H9 (cell line): ENCODE data around the gene APOBEC3B. TPM values are rescaled to one million over a fixed set of nuclear protein-coding genes. Genes with fewer than 3 reads are reported as not detected.

Source experiments
- DNase-seq: peaks from one replicate; pipeline ENCODE4 v3.0.0-alpha.2; 2017
- H2AFZ ChIP-seq: one replicate; pipeline ENCODE4 v1.6.1; 2013; ENCODE audit warnings: mild to moderate bottlenecking, low read length, control low read depth, moderate library complexity
- H2AK5ac ChIP-seq: 2 replicates; pipeline ENCODE4 v1.6.1; 2013; ENCODE audit warnings: low read length, control low read depth, mixed read lengths; ENCODE audit not compliant: insufficient read length
- H2BK120ac ChIP-seq: one replicate; pipeline ENCODE4 v1.6.1; 2013; ENCODE audit warnings: low read depth, mild to moderate bottlenecking, low read length, control low read depth, inconsistent platforms; ENCODE audit not compliant: poor library complexity, severe bottlenecking
- H2BK12ac ChIP-seq: 2 replicates; pipeline ENCODE4 v1.6.1; 2013; ENCODE audit warnings: low read length, control low read depth, mixed read lengths, low read depth; ENCODE audit not compliant: insufficient read length
- H2BK15ac ChIP-seq: 2 replicates; pipeline ENCODE4 v1.6.1; 2013; ENCODE audit warnings: low read depth, low read length, control low read depth
- H2BK20ac ChIP-seq: one replicate; pipeline ENCODE4 v1.6.1; 2013; ENCODE audit warnings: low read depth, mild to moderate bottlenecking, low read length, control low read depth, inconsistent platforms; ENCODE audit not compliant: poor library complexity, severe bottlenecking
- H2BK5ac ChIP-seq: 2 replicates; pipeline ENCODE4 v1.6.1; 2013; ENCODE audit warnings: low read length, control low read depth, mixed read lengths; ENCODE audit not compliant: insufficient read length
- H3K14ac ChIP-seq: 2 replicates; pipeline ENCODE4 v1.6.1; 2013; ENCODE audit warnings: low read length, control low read depth; ENCODE audit not compliant: insufficient read depth
- H3K18ac ChIP-seq: 2 replicates; pipeline ENCODE4 v1.6.1; 2013; ENCODE audit warnings: low read depth, mild to moderate bottlenecking, mixed read lengths, low read length, control low read depth; ENCODE audit not compliant: insufficient read length
- H3K23ac ChIP-seq: 2 replicates; pipeline ENCODE4 v1.6.1; 2013; ENCODE audit warnings: low read length, control low read depth, mixed read lengths, low read depth; ENCODE audit not compliant: insufficient read length
- H3K23me2 ChIP-seq: 2 replicates; pipeline ENCODE4 v1.6.1; 2013; ENCODE audit warnings: low read depth, mild to moderate bottlenecking, mixed read lengths, low read length, control low read depth; ENCODE audit not compliant: insufficient read length, poor library complexity, severe bottlenecking
- H3K27ac ChIP-seq: 2 replicates; pipeline ENCODE4 v1.5.1; 2013; ENCODE audit warnings: low read length, control low read depth, mixed read lengths, low read depth; ENCODE audit not compliant: insufficient read length
- H3K27me3 ChIP-seq: 2 replicates; pipeline ENCODE4 v1.6.1; 2013; ENCODE audit warnings: low read length, control low read depth, inconsistent platforms; ENCODE audit not compliant: insufficient read depth
- H3K4ac ChIP-seq: 2 replicates; pipeline ENCODE4 v1.6.1; 2013; ENCODE audit warnings: low read depth, mild to moderate bottlenecking, control low read depth, inconsistent platforms, low read length, moderate library complexity
- H3K4me1 ChIP-seq: 2 replicates; pipeline ENCODE4 v1.6.1; 2013; ENCODE audit warnings: low read length, control low read depth, inconsistent platforms; ENCODE audit not compliant: insufficient read depth
- H3K4me2 ChIP-seq: 2 replicates; pipeline ENCODE4 v1.6.1; 2013; ENCODE audit warnings: low read length, control low read depth, mixed read lengths; ENCODE audit not compliant: insufficient read length, insufficient read depth
- H3K56ac ChIP-seq: 2 replicates; pipeline ENCODE4 v1.6.1; 2013; ENCODE audit warnings: low read depth, mild to moderate bottlenecking, mixed read lengths, low read length, control low read depth; ENCODE audit not compliant: insufficient read length
- H3K79me1 ChIP-seq: 2 replicates; pipeline ENCODE4 v1.6.1; 2013; ENCODE audit warnings: low read depth, mild to moderate bottlenecking, moderate library complexity, low read length, control low read depth, inconsistent platforms; ENCODE audit not compliant: insufficient read depth, poor library complexity, severe bottlenecking
- H3K79me2 ChIP-seq: 2 replicates; pipeline ENCODE4 v1.6.1; 2013; ENCODE audit warnings: low read length, control low read depth, inconsistent platforms; ENCODE audit not compliant: insufficient read depth
- H3K9ac ChIP-seq: 2 replicates; pipeline ENCODE4 v1.6.1; 2013; ENCODE audit warnings: low read length, control low read depth, mixed read lengths; ENCODE audit not compliant: insufficient read length; ENCODE audit errors: extremely low read depth
- H3K9me3 ChIP-seq: one replicate; pipeline ENCODE4 v1.6.1; 2013; ENCODE audit warnings: low read depth, low read length, inconsistent platforms; ENCODE audit not compliant: control insufficient read depth
- H3T11ph ChIP-seq: one replicate; pipeline ENCODE4 v1.6.1; 2013; ENCODE audit warnings: mild to moderate bottlenecking, low read length, control low read depth, inconsistent platforms
- H4K20me1 ChIP-seq: one replicate; pipeline ENCODE4 v1.6.1; 2013; ENCODE audit not compliant: control insufficient read depth, insufficient read length, insufficient read depth
- H4K5ac ChIP-seq: 2 replicates; pipeline ENCODE4 v1.6.1; 2013; ENCODE audit warnings: low read depth, mild to moderate bottlenecking, mixed read lengths, low read length, control low read depth; ENCODE audit not compliant: insufficient read length
- H4K8ac ChIP-seq: replicated peaks from 2 replicates; pipeline ENCODE4 v1.6.1; 2013; ENCODE audit warnings: low read length, control low read depth, mixed read lengths, low read depth; ENCODE audit not compliant: insufficient read length
- H4K91ac ChIP-seq: 2 replicates; pipeline ENCODE4 v1.6.1; 2013; ENCODE audit warnings: low read depth, mild to moderate bottlenecking, moderate library complexity, mixed read lengths, low read length, control low read depth; ENCODE audit not compliant: insufficient read length
- H3K27ac Mint-ChIP-seq, 3 experiments: 2 replicates in 2 of 3; 3 replicates in 1 of 3; pipeline ENCODE4 v1.8.0; 2020 to 2021; ENCODE audit warnings: mixed read lengths in 3 of 3, mild to moderate bottlenecking in 1 of 3, moderate library complexity in 1 of 3
- H3K27me3 Mint-ChIP-seq: 2 replicates; pipeline ENCODE4 v1.8.0; 2021; ENCODE audit warnings: low read depth, mild to moderate bottlenecking, moderate library complexity, mixed read lengths
- H3K36me3 Mint-ChIP-seq, 3 experiments: 2 replicates in 2 of 3; 3 replicates in 1 of 3; pipeline ENCODE4 v1.8.0; 2020 to 2021; ENCODE audit warnings: low read depth in 3 of 3, mixed read lengths in 3 of 3; ENCODE audit not compliant: insufficient read depth in 1 of 3
- H3K4me1 Mint-ChIP-seq, 2 experiments: 2 replicates each; pipeline ENCODE4 v1.8.0; 2020; ENCODE audit warnings: mixed read lengths in 2 of 2
- H3K4me3 Mint-ChIP-seq, 2 experiments: 2 replicates in 1 of 2; 3 replicates in 1 of 2; pipeline ENCODE4 v1.8.0; 2020 to 2021; ENCODE audit warnings: mild to moderate bottlenecking in 2 of 2, mixed read lengths in 2 of 2, moderate library complexity in 1 of 2
- H3K9me3 Mint-ChIP-seq, 2 experiments: 2 replicates in 1 of 2; 3 replicates in 1 of 2; pipeline ENCODE4 v1.8.0; 2020; ENCODE audit warnings: mild to moderate bottlenecking in 2 of 2, mixed read lengths in 2 of 2, moderate library complexity in 1 of 2
- WGBS: extraction: QIAGEN DNeasy Blood & Tissue Kit; methylation state at CpG from one replicate; pipeline ENCODE4 v1.1.7; 2013; ENCODE audit warnings: missing lambda C conversion rate, low lambda C conversion rate, mixed read lengths; ENCODE audit not compliant: insufficient read length; ENCODE audit errors: extremely low coverage; 5-methylcytosine and 5-hydroxymethylcytosine counted together
- total RNA-seq: library from RNA; stranded (reverse); gene quantifications from 2 replicates; pipeline ENCODE4 v1.2.1, GENCODE V29; 2021
- TF ChIP-seq, protein P1 (sequence below): fragments of 200-600 bp; sonication (generic); conservative IDR thresholded peaks from 3 replicates; pipeline ENCODE4 v1.8.0; 2021; ENCODE audit warnings: antibody characterized with exemption, mild to moderate bottlenecking

APOBEC3B gene
- total RNA-seq, 1 experiment from 2014 or later = 29.0 TPM

DNA sequence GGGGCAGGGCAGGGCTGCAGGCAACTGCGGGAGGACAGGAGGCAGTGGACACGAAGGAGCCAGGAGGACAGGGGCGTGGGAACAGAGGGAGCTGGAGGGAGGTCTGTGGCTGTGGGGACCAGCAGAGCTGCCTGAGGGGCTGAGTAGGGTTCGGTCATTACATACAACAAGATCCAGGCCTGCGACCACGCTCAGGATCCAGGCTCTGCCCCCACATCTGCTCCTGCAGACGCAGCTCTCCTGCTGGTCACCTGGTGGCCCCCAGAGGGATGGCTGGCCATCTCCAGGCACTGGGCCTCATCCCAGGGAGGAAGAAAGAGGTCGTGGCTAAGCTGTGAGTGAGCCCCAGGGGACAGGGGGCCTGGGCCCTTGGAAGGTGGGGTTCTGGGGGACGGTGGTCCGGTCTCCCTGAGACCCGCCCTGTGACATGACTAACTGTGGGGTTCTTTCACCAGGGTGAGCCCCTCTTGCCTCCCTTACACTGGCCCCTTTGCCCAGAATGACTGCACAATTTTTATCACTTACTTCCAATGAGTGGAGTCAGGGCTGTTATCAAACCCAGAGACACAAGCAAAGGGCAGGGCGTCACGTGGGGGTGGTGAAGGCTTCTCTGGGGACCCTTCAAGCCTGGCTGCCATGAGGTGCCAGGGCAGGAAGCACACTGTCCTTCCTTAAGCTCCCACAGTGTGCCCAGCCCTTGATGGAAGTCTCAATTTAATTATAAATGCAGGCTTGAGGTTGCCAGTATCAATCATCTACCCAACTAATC is 31.4 kb upstream of the APOBEC3B start:
- no peak overlapping the region for H3K4me3 Mint-ChIP-seq
- no CpG with 5 or more reads among the region's 13 CpGs for whole genome bisulfite sequencing
- H3K36me3 Mint-ChIP-seq = no peaks in the 10 kb centered on the region
- peak overlapping the region in 1 of 3 experiments; percentile 23; a peak in 1 of 7 replicates for H3K27ac Mint-ChIP-seq
- Histone ChIP-seq H2BK20ac (no peak overlapping the region), H4K8ac (no peak overlapping the region), H4K5ac (no peak overlapping the region), H3K4me1 (no peaks in the 10 kb centered on the region), H3K23ac (no peak overlapping the region), H2BK120ac (no peak overlapping the region), H3K79me2 (no peaks in the 10 kb centered on the region), H2BK12ac (no peak overlapping the region), H3K9ac (no peak overlapping the region), H3K4ac (no peak overlapping the region), H3K14ac (no peak overlapping the region; the same call in 1 of the 2 replicates), H3K27ac (no peak overlapping the region), H3K79me1 (no peaks in the 10 kb centered on the region), H4K20me1 (no peaks in the 10 kb centered on the region), H2BK5ac (no peak overlapping the region), H3K18ac (no peak overlapping the region), H2AK5ac (no peak overlapping the region), H2AFZ (no peak overlapping the region), H2BK15ac (no peak overlapping the region), H3K56ac (no peak overlapping the region), H3K27me3 (no peaks in the 10 kb centered on the region), H3K4me2 (no peak overlapping the region), H3K23me2 (no peaks in the 10 kb centered on the region), H3T11ph (no peak overlapping the region), H3K9me3 (no peaks in the 10 kb centered on the region), H4K91ac (no peak overlapping the region)
- TF ChIP-seq, protein P1, sequence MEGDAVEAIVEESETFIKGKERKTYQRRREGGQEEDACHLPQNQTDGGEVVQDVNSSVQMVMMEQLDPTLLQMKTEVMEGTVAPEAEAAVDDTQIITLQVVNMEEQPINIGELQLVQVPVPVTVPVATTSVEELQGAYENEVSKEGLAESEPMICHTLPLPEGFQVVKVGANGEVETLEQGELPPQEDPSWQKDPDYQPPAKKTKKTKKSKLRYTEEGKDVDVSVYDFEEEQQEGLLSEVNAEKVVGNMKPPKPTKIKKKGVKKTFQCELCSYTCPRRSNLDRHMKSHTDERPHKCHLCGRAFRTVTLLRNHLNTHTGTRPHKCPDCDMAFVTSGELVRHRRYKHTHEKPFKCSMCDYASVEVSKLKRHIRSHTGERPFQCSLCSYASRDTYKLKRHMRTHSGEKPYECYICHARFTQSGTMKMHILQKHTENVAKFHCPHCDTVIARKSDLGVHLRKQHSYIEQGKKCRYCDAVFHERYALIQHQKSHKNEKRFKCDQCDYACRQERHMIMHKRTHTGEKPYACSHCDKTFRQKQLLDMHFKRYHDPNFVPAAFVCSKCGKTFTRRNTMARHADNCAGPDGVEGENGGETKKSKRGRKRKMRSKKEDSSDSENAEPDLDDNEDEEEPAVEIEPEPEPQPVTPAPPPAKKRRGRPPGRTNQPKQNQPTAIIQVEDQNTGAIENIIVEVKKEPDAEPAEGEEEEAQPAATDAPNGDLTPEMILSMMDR = no peak
- no peaks in the 10 kb centered on the region; a peak in 1 of 5 replicates for H3K9me3 Mint-ChIP-seq
- H3K4me1 Mint-ChIP-seq = peaks cover 17 to 28% of the 10 kb centered on the region in 2 experiments
- H3K27me3 Mint-ChIP-seq = peaks cover 19% of the 10 kb centered on the region
- DNase-seq = no peak
